HepG2 (cell line): ENCODE data around the gene TEAD1. TPM values are rescaled to one million over a fixed set of nuclear protein-coding genes. Genes with fewer than 3 reads are reported as not detected.

ENCODE experiments used
- ATAC-seq: fragments of 200-7000 bp; cut with Tn5 transposase; 3 replicates; pipeline ENCODE4 v1.9.1; 2020; ENCODE audit warnings: mild to moderate bottlenecking, moderate library complexity
- BruUV-seq: library from RNA; stranded (reverse); fragments of 400-500 nt; replicated peaks from 2 replicates; lab custom pipeline; 2021; lab: Mats Ljungman, UMichigan
- CTCF ChIA-PET: fragments of 300-600 bp; formaldehyde crosslinking; extraction: SDS; loops from one replicate; lab custom pipeline; 2021; ENCODE audit warnings: low total read pairs, inconsistent platforms, low intra/inter-chr PET ratio; lab: Yijun Ruan, JAX
- POLR2A ChIA-PET: fragments of 350-600 bp; sonication (Branson Sonifier 250); formaldehyde crosslinking; loops from one replicate; lab custom pipeline; 2020; ENCODE audit warnings: antibody characterized with exemption, inconsistent platforms; lab: Yijun Ruan, JAX
- DNase-seq: peaks from one replicate; pipeline ENCODE4 v3.0.0-alpha.2; 2015; ENCODE audit warnings: low spot score
- FAIRE-seq: peaks from 3 replicates; lab custom pipeline; 2011; peaks lifted over from hg19 to GRCh38; lab: Jason Lieb, UNC
- H2AFZ ChIP-seq: one replicate; pipeline ENCODE4 v1.6.1; 2011; ENCODE audit warnings: low read length, inconsistent platforms
- H3K27ac ChIP-seq: fragments of 300-600 bp; 3 replicates; pipeline ENCODE4 v1.8.0; 2011; ENCODE audit warnings: mixed run types, mild to moderate bottlenecking, mixed read lengths, low read length, inconsistent platforms; ENCODE audit not compliant: insufficient read depth; ENCODE audit errors: extremely low read length
- H3K27me3 ChIP-seq, 2 experiments: fragments of 200-600 bp in 1 of 2; 2 replicates in 1 of 2; 3 replicates in 1 of 2; pipeline versions ENCODE4 v1.6.0 to v1.8.0; 2011; ENCODE audit warnings: low read length in 2 of 2, mild to moderate bottlenecking in 2 of 2, moderate library complexity in 2 of 2, inconsistent platforms in 1 of 2; ENCODE audit not compliant: insufficient read depth in 2 of 2, control insufficient read depth in 1 of 2
- H3K36me3 ChIP-seq, 2 experiments: fragments of 200-600 bp in 1 of 2; replicated peaks in 1 of 2; 2 replicates in 1 of 2; 3 replicates in 1 of 2; pipeline versions ENCODE4 v1.5.1 to v1.8.0; 2011; ENCODE audit warnings: low read length in 2 of 2, inconsistent platforms in 1 of 2; ENCODE audit not compliant: insufficient read depth in 2 of 2, control insufficient read depth in 1 of 2
- H3K4me1 ChIP-seq: 2 replicates; pipeline ENCODE4 v1.5.1; 2012; ENCODE audit warnings: low read length, inconsistent platforms; ENCODE audit not compliant: insufficient read depth
- H3K4me2 ChIP-seq: 2 replicates; pipeline ENCODE4 v1.6.0; 2011; ENCODE audit warnings: low read depth, low read length, inconsistent platforms
- H3K4me3 ChIP-seq, 3 experiments: fragments of 200-600 bp in 1 of 3; sonication (generic), shearing (Covaris generic) in 1 of 3; replicated peaks in 1 of 3; 2 replicates each; pipeline ENCODE4 v1.5.1; 2011 to 2016; ENCODE audit warnings: low read length in 3 of 3, inconsistent platforms in 2 of 3, low read depth in 2 of 3, mild to moderate bottlenecking in 2 of 3, control low read depth in 1 of 3, mixed read lengths in 1 of 3; ENCODE audit not compliant: insufficient read depth in 1 of 3
- H3K79me2 ChIP-seq: one replicate; pipeline ENCODE4 v1.6.1; 2011; ENCODE audit warnings: low read length, inconsistent platforms; ENCODE audit not compliant: insufficient read depth
- H3K9ac ChIP-seq: 2 replicates; pipeline ENCODE4 v1.6.0; 2011; ENCODE audit warnings: mild to moderate bottlenecking, low read depth, low read length, inconsistent platforms; ENCODE audit not compliant: insufficient read depth
- H3K9me3 ChIP-seq: 2 replicates; pipeline ENCODE4 v1.5.1; 2012; ENCODE audit warnings: mild to moderate bottlenecking, low read length
- H4K20me1 ChIP-seq: 2 replicates; pipeline ENCODE4 v1.6.0; 2011; ENCODE audit warnings: inconsistent platforms, mild to moderate bottlenecking, low read length, moderate library complexity; ENCODE audit not compliant: insufficient read depth
- HOXA9 ChIP-seq: sonication (generic); formaldehyde crosslinking; IDR thresholded peaks from 2 replicates; pipeline ENCODE4 v1.8.1; 2022; ENCODE audit warnings: missing genetic modification reagents, mild to moderate bottlenecking, moderate library complexity, borderline replicate concordance
- IRX3 ChIP-seq: sonication (generic); formaldehyde crosslinking; IDR thresholded peaks from 2 replicates; pipeline ENCODE4 v1.8.1; 2023; ENCODE audit warnings: mild to moderate bottlenecking, low read depth, missing genetic modification reagents, borderline replicate concordance
- KDM3A ChIP-seq: IDR thresholded peaks from 2 replicates; pipeline ENCODE4 v1.6.1; 2018; ENCODE audit warnings: low read depth, missing compliant biosample characterization
- PRPF4 ChIP-seq: fragments of 200-400 bp; formaldehyde crosslinking; IDR thresholded peaks from 2 replicates; pipeline ENCODE4 v1.6.1; 2016; ENCODE audit warnings: low read length, low read depth; ENCODE audit not compliant: poor library complexity, severe bottlenecking
- RAD21 ChIP-seq: fragments of 450-650 bp; formaldehyde crosslinking; IDR thresholded peaks from 2 replicates; pipeline ENCODE4 v1.5.0; 2020; ENCODE audit warnings: mild to moderate bottlenecking
- STAG1 ChIP-seq: sonication (generic); formaldehyde crosslinking; IDR thresholded peaks from 2 replicates; pipeline ENCODE4 v1.4.0; 2020; ENCODE audit warnings: missing genetic modification reagents
- TCF7 ChIP-seq: sonication (generic); IDR thresholded peaks from 2 replicates; pipeline ENCODE4 v1.6.1; 2016; ENCODE audit warnings: antibody characterized with exemption, low read depth
- TCF7L2 ChIP-seq: IDR thresholded peaks from 2 replicates; pipeline ENCODE4 v1.6.1; 2011; ENCODE audit warnings: mild to moderate bottlenecking, low read depth, low read length, moderate library complexity
- ZBTB40 ChIP-seq, 2 experiments: fragments of 450-650 bp in 1 of 2; sonication (generic) in 1 of 2; formaldehyde crosslinking in 1 of 2; IDR thresholded peaks; 2 replicates each; pipeline versions ENCODE4 v1.6.1 to v1.8.0; 2016 to 2022; ENCODE audit warnings: antibody characterized with exemption in 1 of 2, mild to moderate bottlenecking in 1 of 2, missing genetic modification reagents in 1 of 2
- ZNF143 ChIP-seq: sonication (generic); formaldehyde crosslinking; IDR thresholded peaks from 2 replicates; pipeline ENCODE4 v1.4.0; 2020; ENCODE audit warnings: missing genetic modification reagents
- ZNF607 ChIP-seq: sonication (generic); formaldehyde crosslinking; IDR thresholded peaks from 2 replicates; pipeline ENCODE4 v1.5.1; 2020; ENCODE audit warnings: missing genetic modification reagents, mild to moderate bottlenecking, borderline replicate concordance
- ZNF781 ChIP-seq: sonication (generic); formaldehyde crosslinking; IDR thresholded peaks from 2 replicates; pipeline ENCODE4 v1.5.1; 2020; ENCODE audit warnings: borderline replicate concordance, mild to moderate bottlenecking, missing genetic modification reagents; ENCODE audit errors: not compliant biosample characterization
- WGBS: methylation state at CpG from one replicate; pipeline ENCODE4 v1.1.6; 2017; ENCODE audit warnings: low lambda C conversion rate; 5-methylcytosine and 5-hydroxymethylcytosine counted together
- in situ Hi-C: cut with HindIII; loops from 2 replicates; pipeline ENCODE4 v1.10.0; 2017; ENCODE audit warnings: low pct_unique_long_range_greater_than_20kb; ENCODE audit not compliant: extremely low pct_ligation_motif_present
- intact Hi-C: fragments of 100-400 bp; cut with micrococcal nuclease; formaldehyde crosslinking; loops from one replicate; pipeline ENCODE4 v1.10.0; 2022; ENCODE audit not compliant: unreplicated experiment
- polyA plus RNA-seq, 8 experiments: library from polyadenylated mRNA; depleted of rRNA in 3 of 8; stranded (reverse) in 7 of 8; unstranded in 1 of 8; fragments of >200 nt; fragmentation: Illumina TruSeq in 4 of 8; extraction: Trizol in 4 of 8; gene quantifications; 2 replicates each; pipeline versions ENCODE4 v1.2.1 to v1.2.3, GENCODE V29; 2011 to 2016; ENCODE audit warnings: low read depth in 4 of 8, missing spikeins in 1 of 8, mixed read lengths in 1 of 8; ENCODE audit not compliant: insufficient read depth in 1 of 8
- total RNA-seq, 5 experiments: library from RNA; depleted of rRNA; stranded (reverse); fragments of >200 nt; fragmentation: Illumina TruSeq; extraction: Trizol; gene quantifications; 2 replicates each; pipeline ENCODE4 v1.2.3, GENCODE V29; 2016; ENCODE audit warnings: low read depth in 1 of 5
- TF ChIP-seq, protein P1 (sequence below): sonication (generic); formaldehyde crosslinking; IDR thresholded peaks from 2 replicates; pipeline ENCODE4 v1.4.0; 2020; ENCODE audit warnings: missing genetic modification reagents, mild to moderate bottlenecking, borderline replicate concordance

TEAD1 gene
- total and polyA plus RNA-seq, 2 of the 13 experiments (the other 11 are each of a cell fraction or from before 2014, with no cell fraction given) = 20.1 to 30.5 TPM

GRCh38 chr11:12754021-12754420, 79.8 kb downstream of the TEAD1 start:
- 90% methylated on average over 3 of the region's 3 CpGs for WGBS
- BruUV-seq = no TSS peak
- ATAC-seq = no peak
- TF ChIP-seq ZNF781 = no peak
- TF ChIP-seq, protein P1, sequence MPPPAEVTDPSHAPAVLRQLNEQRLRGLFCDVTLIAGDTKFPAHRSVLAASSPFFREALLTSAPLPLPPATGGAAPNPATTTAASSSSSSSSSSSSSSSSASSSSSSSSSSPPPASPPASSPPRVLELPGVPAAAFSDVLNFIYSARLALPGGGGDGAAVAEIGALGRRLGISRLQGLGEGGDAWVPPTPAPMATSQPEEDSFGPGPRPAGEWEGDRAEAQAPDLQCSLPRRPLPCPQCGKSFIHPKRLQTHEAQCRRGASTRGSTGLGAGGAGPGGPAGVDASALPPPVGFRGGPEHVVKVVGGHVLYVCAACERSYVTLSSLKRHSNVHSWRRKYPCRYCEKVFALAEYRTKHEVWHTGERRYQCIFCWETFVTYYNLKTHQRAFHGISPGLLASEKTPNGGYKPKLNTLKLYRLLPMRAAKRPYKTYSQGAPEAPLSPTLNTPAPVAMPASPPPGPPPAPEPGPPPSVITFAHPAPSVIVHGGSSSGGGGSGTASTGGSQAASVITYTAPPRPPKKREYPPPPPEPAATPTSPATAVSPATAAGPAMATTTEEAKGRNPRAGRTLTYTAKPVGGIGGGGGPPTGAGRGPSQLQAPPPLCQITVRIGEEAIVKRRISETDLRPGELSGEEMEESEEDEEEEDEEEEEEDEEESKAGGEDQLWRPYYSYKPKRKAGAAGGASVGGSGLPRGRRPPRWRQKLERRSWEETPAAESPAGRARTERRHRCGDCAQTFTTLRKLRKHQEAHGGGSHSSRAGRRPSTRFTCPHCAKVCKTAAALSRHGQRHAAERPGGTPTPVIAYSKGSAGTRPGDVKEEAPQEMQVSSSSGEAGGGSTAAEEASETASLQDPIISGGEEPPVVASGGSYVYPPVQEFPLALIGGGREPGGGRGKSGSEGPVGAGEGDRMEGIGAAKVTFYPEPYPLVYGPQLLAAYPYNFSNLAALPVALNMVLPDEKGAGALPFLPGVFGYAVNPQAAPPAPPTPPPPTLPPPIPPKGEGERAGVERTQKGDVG (CRISPR knock-in tag) = no peak
- TF ChIP-seq STAG1 (CRISPR knock-in tag) = no peak
- no peak for TF ChIP-seq KDM3A (CRISPR knock-in tag)
- TF ChIP-seq RAD21 (CRISPR knock-in tag) = no peak
- TF ChIP-seq PRPF4 = no peak
- TF ChIP-seq TCF7 = no peak
- TF ChIP-seq ZNF607 (CRISPR knock-in tag) = no peak
- TF ChIP-seq ZNF143 = no peak
- TF ChIP-seq ZBTB40 (IDR thresholded peaks at IDR 0.05) = no peak
- no peak for TF ChIP-seq ZBTB40 (CRISPR knock-in tag; IDR thresholded peaks at IDR 0.05)
- TF ChIP-seq HOXA9 (CRISPR knock-in tag) = no peak
- no peak for TF ChIP-seq TCF7L2
- no peak for TF ChIP-seq IRX3 (CRISPR knock-in tag)

More at GRCh38 chr11:12754021-12754420, 79.8 kb downstream of the TEAD1 start:
- no peak overlapping the region for H3K4me2 ChIP-seq
- in situ Hi-C loops (no loop called here), intact Hi-C loops (no loop called here)
- H3K27me3 ChIP-seq = no peaks in the 10 kb centered on the region
- H3K79me2 ChIP-seq = peaks cover 60% of the 10 kb centered on the region
- H3K4me1 ChIP-seq = peaks cover 23% of the 10 kb centered on the region
- no peak overlapping the region for H2AFZ ChIP-seq
- peaks cover 24% of the 10 kb centered on the region for H4K20me1 ChIP-seq
- H3K27ac ChIP-seq = no peak overlapping the region
- H3K9me3 ChIP-seq = no peaks in the 10 kb centered on the region
- no peaks in the 10 kb centered on the region for H3K36me3 ChIP-seq
- DNase-seq = no peak
- CTCF ChIA-PET = no interaction called here
- H3K9ac ChIP-seq = no peak overlapping the region
- POLR2A ChIA-PET = no interaction called here
- H3K4me3 ChIP-seq = no peak overlapping the region
- FAIRE-seq = no peak
